C4-2B (cell line): ENCODE results near the gene HSPA2.

Experiments
- ZFX ChIP-seq: fragments of 450-650 bp; IDR thresholded peaks from 2 replicates; pipeline ENCODE4 v1.6.1; 2017
- TF ChIP-seq, protein P1 (sequence below): fragments of 450-650 bp; conservative IDR thresholded peaks from 2 replicates; pipeline ENCODE4 v1.5.1; 2017; ENCODE audit warnings: mild to moderate bottlenecking

DNA sequence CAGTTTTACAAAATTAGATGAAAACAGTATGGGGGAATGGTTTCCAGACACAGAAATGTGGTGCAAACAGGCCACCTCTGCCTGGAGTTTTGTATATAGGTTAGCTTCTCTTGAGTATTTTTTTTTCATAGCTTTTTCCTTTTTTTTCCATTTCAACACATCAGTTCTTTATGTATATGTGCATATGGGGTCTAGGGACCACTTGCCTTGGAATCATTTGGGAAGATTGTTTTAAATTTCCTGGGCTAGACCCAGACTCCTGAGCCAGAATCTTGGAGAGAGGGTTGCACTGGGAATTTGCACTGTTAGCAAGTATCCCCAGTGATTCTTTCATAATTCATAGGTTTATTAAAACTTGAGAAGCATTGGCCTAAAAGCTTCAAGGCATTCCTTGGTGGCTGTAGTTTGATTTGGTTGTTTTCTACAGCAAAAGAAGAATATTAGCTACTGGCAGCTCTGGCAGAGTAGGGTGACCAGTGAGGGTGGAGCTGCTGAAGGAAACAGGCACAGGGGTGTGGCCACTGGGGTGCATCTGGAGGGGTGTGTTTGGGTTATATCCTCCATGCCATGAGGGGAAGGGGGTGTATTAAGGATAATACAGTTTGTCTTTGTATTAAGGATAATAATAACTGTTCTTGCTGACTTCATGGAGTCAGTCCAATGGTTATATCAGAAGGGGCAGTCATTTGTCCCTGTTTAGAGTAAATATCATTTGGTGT lies 32.0 kb downstream of the HSPA2 start:
- TF ChIP-seq, protein P1, sequence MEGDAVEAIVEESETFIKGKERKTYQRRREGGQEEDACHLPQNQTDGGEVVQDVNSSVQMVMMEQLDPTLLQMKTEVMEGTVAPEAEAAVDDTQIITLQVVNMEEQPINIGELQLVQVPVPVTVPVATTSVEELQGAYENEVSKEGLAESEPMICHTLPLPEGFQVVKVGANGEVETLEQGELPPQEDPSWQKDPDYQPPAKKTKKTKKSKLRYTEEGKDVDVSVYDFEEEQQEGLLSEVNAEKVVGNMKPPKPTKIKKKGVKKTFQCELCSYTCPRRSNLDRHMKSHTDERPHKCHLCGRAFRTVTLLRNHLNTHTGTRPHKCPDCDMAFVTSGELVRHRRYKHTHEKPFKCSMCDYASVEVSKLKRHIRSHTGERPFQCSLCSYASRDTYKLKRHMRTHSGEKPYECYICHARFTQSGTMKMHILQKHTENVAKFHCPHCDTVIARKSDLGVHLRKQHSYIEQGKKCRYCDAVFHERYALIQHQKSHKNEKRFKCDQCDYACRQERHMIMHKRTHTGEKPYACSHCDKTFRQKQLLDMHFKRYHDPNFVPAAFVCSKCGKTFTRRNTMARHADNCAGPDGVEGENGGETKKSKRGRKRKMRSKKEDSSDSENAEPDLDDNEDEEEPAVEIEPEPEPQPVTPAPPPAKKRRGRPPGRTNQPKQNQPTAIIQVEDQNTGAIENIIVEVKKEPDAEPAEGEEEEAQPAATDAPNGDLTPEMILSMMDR, result no peak
- no peak for TF ChIP-seq ZFX
